Stimulated activated CD8-positive, alpha-beta memory T cell treated with anti-CD3 and anti-CD28 coated beads, Interleukin-4, amount 100 ng/mL, for 24 hours (primary cell): ENCODE data around the gene RPS16.
A peak's percentile ranks its signal among the peaks of the same experiment; 100 is the strongest.

Experiments
- DNase-seq: peaks from one replicate; pipeline ENCODE4 v3.0.0-alpha.2; 2020; ENCODE audit warnings: low read depth

RPS16 gene

GRCh38 chr19:39407410-39407659, 28.4 kb downstream of the RPS16 start:
- DNase-seq: no peak

GRCh38 chr19:39406656-39407409, 28.9 kb downstream of the RPS16 start, which contains the start of gene ZFP36:
ZFP36 (plus strand) TSS chr19:39406847; CDS start chr19:39406905, 58 bp downstream.
- peak; percentile 79 for DNase-seq

- DNase-seq: peak; percentile 77
Measured at GRCh38 chr19:39405958-39406655, 29.6 kb downstream of the RPS16 start.

GRCh38 chr19:39405261-39405957, 30.3 kb downstream of the RPS16 start:
- no peak for DNase-seq

GRCh38 chr19:39403331-39404312, 32.1 kb downstream of the RPS16 start:
- DNase-seq: peak; percentile 97

- peak; percentile 84 for DNase-seq
Measured at GRCh38 chr19:39402346-39403300, 33.1 kb downstream of the RPS16 start.

- peak; percentile 71 for DNase-seq
Measured at GRCh38 chr19:39401549-39402345, 34.0 kb downstream of the RPS16 start.

- DNase-seq: no peak
Measured at GRCh38 chr19:39401070-39401548, 34.6 kb downstream of the RPS16 start.

GRCh38 chr19:39400061-39400460, 35.7 kb downstream of the RPS16 start:
- no peak for DNase-seq

GRCh38 chr19:39399668-39400050, 36.1 kb downstream of the RPS16 start:
- no peak for DNase-seq

GRCh38 chr19:39398297-39398864, 37.4 kb downstream of the RPS16 start:
- peak; percentile 44 for DNase-seq

- peak; percentile 89 for DNase-seq
Measured at GRCh38 chr19:39397360-39398296, 38.1 kb downstream of the RPS16 start.

- peak; percentile 91 for DNase-seq
Measured at GRCh38 chr19:39390751-39391437, 44.9 kb downstream of the RPS16 start, which contains the start of the genes MED29 and PAF1. MED29 (plus strand) TSS chr19:39391378; CDS start chr19:39391423, 45 bp downstream. PAF1 (minus strand) TSS chr19:39391106; CDS start chr19:39390864, 242 bp downstream.

- no peak for DNase-seq
Measured at GRCh38 chr19:39390451-39390750, 45.3 kb downstream of the RPS16 start.

- DNase-seq: no peak
Measured at GRCh38 chr19:39389631-39390414, 45.9 kb downstream of the RPS16 start.

GRCh38 chr19:39388657-39389056, 47.1 kb downstream of the RPS16 start:
- DNase-seq: no peak

- no peak for DNase-seq
Measured at GRCh38 chr19:39386557-39386956, 49.2 kb downstream of the RPS16 start.
